Heart left ventricle (tissue), 16 donors: ENCODE results near the gene CGRRF1. TPM values are rescaled to one million over a fixed set of nuclear protein-coding genes. Genes with fewer than 3 reads are reported as not detected.

ENCODE experiments used
- ATAC-seq, 4 donors: fragments of 200-7000 bp; cut with Tn5 transposase; one replicate each; pipeline ENCODE4 v1.9.1; 2020 to 2022; ENCODE audit warnings: moderate library complexity in 4 of 4, mild to moderate bottlenecking in 3 of 4, moderate number of reproducible peaks in 1 of 4
- DNase-seq, 5 donors: peaks; one replicate each; pipeline ENCODE4 v3.0.0-alpha.2; 2020
- H3K27ac ChIP-seq, 12 donors: fragments of 200-600 bp; sonication (generic) in 4 of 12; one replicate each; pipeline versions ENCODE4 v1.5.0 to v1.8.0; 2016 to 2022; ENCODE audit warnings: mild to moderate bottlenecking in 2 of 12
- H3K27me3 ChIP-seq, 9 donors: fragments of 200-600 bp; sonication (generic) in 2 of 9; one replicate each; pipeline versions ENCODE4 v1.5.1 to v1.8.0; 2016 to 2022; ENCODE audit warnings: mild to moderate bottlenecking in 3 of 9
- H3K36me3 ChIP-seq, 9 donors: fragments of 200-600 bp; sonication (generic) in 2 of 9; one replicate each; pipeline versions ENCODE4 v1.5.0 to v1.8.0; 2018 to 2022; ENCODE audit warnings: mild to moderate bottlenecking in 2 of 9
- H3K4me1 ChIP-seq, 12 donors: fragments of 200-600 bp; sonication (generic) in 4 of 12; one replicate each; pipeline versions ENCODE4 v1.5.0 to v1.8.0; 2016 to 2022; ENCODE audit warnings: mild to moderate bottlenecking in 3 of 12
- H3K4me3 ChIP-seq, 12 donors: fragments of 200-600 bp; sonication (generic) in 4 of 12; one replicate each; pipeline versions ENCODE4 v1.5.0 to v1.8.0; 2017 to 2022; ENCODE audit warnings: mild to moderate bottlenecking in 9 of 12, moderate library complexity in 4 of 12
- H3K9me3 ChIP-seq, 12 donors: fragments of 200-600 bp; sonication (generic) in 4 of 12; one replicate each; pipeline versions ENCODE4 v1.5.0 to v1.8.0; 2016 to 2022; ENCODE audit warnings: mild to moderate bottlenecking in 1 of 12
- POLR2A ChIP-seq, 2 donors: fragments of 450-650 bp; IDR thresholded peaks; one replicate each; pipeline ENCODE4 v1.6.1; 2017; ENCODE audit warnings: antibody characterized with exemption in 2 of 2, mild to moderate bottlenecking in 2 of 2, moderate library complexity in 2 of 2
- WGBS, 4 donors: extraction: QIAGEN DNeasy Blood & Tissue Kit in 2 of 4; methylation state at CpG; one replicate each; pipeline versions ENCODE4 v1.1.5 to v1.1.7; 2013 to 2018; 5-methylcytosine and 5-hydroxymethylcytosine counted together
- intact Hi-C, 10 donors: fragments of 100-400 bp; cut with DNase I; formaldehyde crosslinking; loops; one replicate each; pipeline versions ENCODE4 v1.11.1 to v1.14.2; 2022
- polyA plus RNA-seq, 2 donors: library from polyadenylated mRNA; stranded (reverse); fragments of 200-250 nt; gene quantifications; one replicate each; pipeline ENCODE4 v1.2.3, GENCODE V29; 2013
- total RNA-seq, 9 donors: library from RNA; depleted of rRNA in 2 of 9; stranded (reverse); fragments of >200 nt in 2 of 9; fragmentation: NEBNext Ultra II Directional in 3 of 9; extraction: Animal tissue kit (Norgen Biotek cat#: 25700) in 3 of 9; gene quantifications; one replicate each; pipeline versions ENCODE4 v1.1.0 to v1.2.4, GENCODE V29; 2016 to 2023
- TF ChIP-seq, protein P1 (sequence below), 12 donors: fragments of 200-600 bp; sonication (generic) in 4 of 12; IDR thresholded peaks; one replicate each; pipeline versions ENCODE4 v1.5.0 to v1.8.0; 2018 to 2022; ENCODE audit warnings: antibody characterized with exemption in 12 of 12, mild to moderate bottlenecking in 5 of 12
- donor health status: ischemic (EF 13 %, LVEDD 7.1; RV severe dilation, severe dysfunction).
- donor health status: healthy with polysubstance abuse.
- donor health status: DM: no; HTN: yes; CAD: no.
- donor health status: DM: no; HTN: no; CAD: no.
- donor health status: ischemic (EF 25% LVEDD 6.9; RV normal size, moderate dysfunction).
- donor health status: ischemic (EF 25% LVEDD 5.7; RV mildly dilated, moderate dysfunction).
- donor health status: healthy.
- donor health status: DM: yes; HTN: yes; CAD: no.
- donor health status: ischemic (EF 35%, LVEDD 5.7; RV mildly dilated, moderate dysfunction).
- donor health status: nonischemic (EF 11% LVEDD 7.7; RV severe dilation, severe dysfunction).
- donor health status: DM: yes; HTN: yes; CAD: no.
- donor health status: PGD.
- donor health status: ischemic (EF 29% LVEDD 5.4; RV normal size, mild dysfunction).
- donor health status: nonischemic (EF 23%, LVEDD 6.1; RV moderate dilation, normal function).

CGRRF1 gene
- total and polyA plus RNA-seq, 11 donors, result 10.6 to 28.2 (median 16.6) TPM

DNA sequence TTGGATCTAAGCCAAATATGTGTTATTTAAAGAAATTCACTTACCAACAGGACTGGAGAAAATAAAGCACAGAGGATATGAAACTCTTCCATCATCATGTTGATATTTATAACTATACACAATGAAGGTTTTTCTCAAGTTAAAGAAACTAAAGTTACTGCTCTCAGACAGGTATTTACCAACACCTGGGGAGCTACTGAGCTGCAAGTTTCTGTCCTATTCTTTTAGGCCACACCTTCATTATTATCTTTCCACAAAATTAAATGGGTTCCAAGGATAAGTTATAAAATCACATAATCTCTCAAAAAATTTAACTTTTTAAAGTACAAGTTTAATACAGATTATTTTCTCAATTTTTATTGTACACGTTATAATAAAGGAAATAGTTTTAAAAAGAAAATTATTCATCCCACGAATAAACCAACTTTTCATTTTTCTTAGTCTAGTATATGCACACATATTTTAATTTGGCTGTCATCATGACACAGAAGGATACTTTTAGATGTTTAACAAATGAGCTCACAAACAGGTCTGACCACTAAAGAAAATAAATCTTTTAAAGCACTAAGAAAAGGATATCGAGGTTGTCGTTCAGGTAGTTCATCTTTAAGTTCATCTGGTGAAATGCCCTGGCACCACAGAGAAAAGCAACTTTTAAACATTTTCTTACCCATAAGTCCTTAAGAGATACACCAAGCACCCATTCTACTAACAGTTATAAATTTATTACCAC lies 28.7 kb upstream of the CGRRF1 start:
- TF ChIP-seq POLR2A (IDR thresholded peaks at IDR 0.05), result no peak
- TF ChIP-seq, protein P1, sequence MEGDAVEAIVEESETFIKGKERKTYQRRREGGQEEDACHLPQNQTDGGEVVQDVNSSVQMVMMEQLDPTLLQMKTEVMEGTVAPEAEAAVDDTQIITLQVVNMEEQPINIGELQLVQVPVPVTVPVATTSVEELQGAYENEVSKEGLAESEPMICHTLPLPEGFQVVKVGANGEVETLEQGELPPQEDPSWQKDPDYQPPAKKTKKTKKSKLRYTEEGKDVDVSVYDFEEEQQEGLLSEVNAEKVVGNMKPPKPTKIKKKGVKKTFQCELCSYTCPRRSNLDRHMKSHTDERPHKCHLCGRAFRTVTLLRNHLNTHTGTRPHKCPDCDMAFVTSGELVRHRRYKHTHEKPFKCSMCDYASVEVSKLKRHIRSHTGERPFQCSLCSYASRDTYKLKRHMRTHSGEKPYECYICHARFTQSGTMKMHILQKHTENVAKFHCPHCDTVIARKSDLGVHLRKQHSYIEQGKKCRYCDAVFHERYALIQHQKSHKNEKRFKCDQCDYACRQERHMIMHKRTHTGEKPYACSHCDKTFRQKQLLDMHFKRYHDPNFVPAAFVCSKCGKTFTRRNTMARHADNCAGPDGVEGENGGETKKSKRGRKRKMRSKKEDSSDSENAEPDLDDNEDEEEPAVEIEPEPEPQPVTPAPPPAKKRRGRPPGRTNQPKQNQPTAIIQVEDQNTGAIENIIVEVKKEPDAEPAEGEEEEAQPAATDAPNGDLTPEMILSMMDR (IDR thresholded peaks at IDR 0.05), result no peak
- H3K4me1 ChIP-seq, result peaks cover 0 to 63% (median 32%) of the 10 kb centered on the region in 12 donors
- H3K4me3 ChIP-seq, result no peak overlapping the region
- ATAC-seq, result no peak
- H3K27ac ChIP-seq, result no peak overlapping the region
- no peak for DNase-seq
- no peaks in the 10 kb centered on the region for H3K27me3 ChIP-seq
- 92 to 95% (median 94%) methylated on average over 4 of the region's 4 CpGs for WGBS, 4 donors
- intact Hi-C loops, result no loop called here
- peaks cover 0 to 73% (median 50%) of the 10 kb centered on the region in 9 donors for H3K36me3 ChIP-seq
- H3K9me3 ChIP-seq, result no peaks in the 10 kb centered on the region

GRCh38 chr14:54481695-54482094 lies 28.0 kb upstream of the CGRRF1 start:
- peaks cover 0 to 70% (median 35%) of the 10 kb centered on the region in 12 donors for H3K4me1 ChIP-seq
- no peak overlapping the region for H3K4me3 ChIP-seq
- no peaks in the 10 kb centered on the region for H3K9me3 ChIP-seq
- intact Hi-C loops, result no loop called here
- 84 to 90% (median 89%) methylated on average over 2 of the region's 2 CpGs for WGBS, 4 donors
- DNase-seq (no peak), ATAC-seq (no peak)
- no peak overlapping the region for H3K27ac ChIP-seq
- no peak for TF ChIP-seq POLR2A (IDR thresholded peaks at IDR 0.05)
- TF ChIP-seq, protein P1 (IDR thresholded peaks at IDR 0.05), result no peak
- H3K36me3 ChIP-seq, result peaks cover 0 to 66% (median 48%) of the 10 kb centered on the region in 9 donors
- H3K27me3 ChIP-seq, result no peaks in the 10 kb centered on the region

DNA sequence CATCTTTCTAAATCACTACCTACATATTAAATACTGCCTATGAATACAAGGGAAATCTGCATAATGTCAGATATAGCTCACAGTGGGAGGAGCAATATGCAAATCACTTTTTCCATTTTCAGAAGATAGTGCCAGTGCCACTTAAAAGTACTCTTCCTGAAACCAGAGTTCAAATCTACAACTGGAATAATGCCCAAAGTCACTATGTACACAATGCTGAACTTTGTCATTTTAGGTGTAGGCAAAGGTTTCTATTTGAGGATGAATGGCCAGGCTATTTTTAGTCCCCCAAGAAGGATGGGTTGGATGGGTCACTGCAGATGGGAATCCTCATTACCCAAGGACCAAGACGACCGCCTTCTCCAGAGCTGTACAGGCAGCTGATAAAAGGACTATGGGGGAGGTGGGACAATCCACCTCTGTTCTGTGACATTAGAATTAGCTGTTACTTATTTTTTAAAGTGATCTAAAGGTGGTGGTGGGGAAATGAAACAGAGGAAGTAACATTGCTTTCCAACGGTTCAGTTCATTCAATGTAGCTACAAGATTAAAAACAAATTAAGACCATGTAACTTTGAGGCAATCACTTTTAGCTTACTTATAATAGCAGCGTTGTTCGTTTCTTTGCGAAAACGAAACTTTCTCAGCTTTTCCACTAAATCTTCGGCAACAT lies 26.5 kb upstream of the CGRRF1 start:
- intact Hi-C loops, result no loop called here
- H3K4me1 ChIP-seq, result peaks cover 0 to 85% (median 46%) of the 10 kb centered on the region in 12 donors

DNA sequence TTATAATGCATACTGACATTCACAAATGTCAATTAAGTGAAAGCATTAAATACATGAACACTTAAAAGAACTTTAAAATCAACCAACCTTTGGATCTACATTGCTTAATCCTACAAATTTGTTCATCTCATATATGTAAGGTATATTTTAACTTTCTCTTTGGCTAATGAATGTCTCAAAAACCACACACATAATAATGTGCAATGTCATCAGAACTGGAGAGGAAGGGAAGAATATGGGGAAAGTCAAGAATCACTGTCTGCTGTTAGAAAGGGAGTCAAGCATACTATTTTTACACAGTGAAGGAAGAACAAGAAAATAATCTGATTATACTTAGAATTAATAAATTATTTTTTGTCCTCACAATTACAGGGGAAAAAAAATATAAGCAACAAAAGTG lies 25.9 kb upstream of the CGRRF1 start:
- Histone ChIP-seq H3K27ac (no peak overlapping the region), H3K4me1 (peaks cover 0 to 83% (median 45%) of the 10 kb centered on the region in 12 donors), H3K27me3 (no peaks in the 10 kb centered on the region), H3K9me3 (no peaks in the 10 kb centered on the region), H3K36me3 (peaks cover 0 to 45% (median 26%) of the 10 kb centered on the region in 9 donors), H3K4me3 (peak overlapping the region in 1 of 12 donors; percentile 4)
- ATAC-seq (no peak), DNase-seq (no peak)
- intact Hi-C loops, result no loop called here
- TF ChIP-seq, protein P1 (IDR thresholded peaks at IDR 0.05), result no peak
- TF ChIP-seq POLR2A (IDR thresholded peaks at IDR 0.05), result no peak

More for the DNA sequence above, 26.5 kb upstream of the CGRRF1 start:
- ATAC-seq (peak in 2 of 4 donors; percentile 52 to 60), DNase-seq (no peak)
- WGBS, 4 donors, result 72 to 76% (median 73%) methylated on average over 8 of the region's 8 CpGs
- H3K4me3 ChIP-seq, result peak overlapping the region in 1 of 12 donors; percentile 4
- no peaks in the 10 kb centered on the region for H3K9me3 ChIP-seq
- H3K36me3 ChIP-seq, result peaks cover 0 to 51% (median 33%) of the 10 kb centered on the region in 9 donors
- no peaks in the 10 kb centered on the region for H3K27me3 ChIP-seq
- no peak overlapping the region for H3K27ac ChIP-seq
- TF ChIP-seq POLR2A (IDR thresholded peaks at IDR 0.05), result no peak
- TF ChIP-seq, protein P1 (IDR thresholded peaks at IDR 0.05), result no peak
